Left lung (tissue), 10 donors: Measurements from ENCODE around the gene SERTAD1. TPM values are rescaled to one million over a fixed set of nuclear protein-coding genes. Genes with fewer than 3 reads are reported as not detected.

ENCODE experiments used
- ATAC-seq: fragments of 200-7000 bp; cut with Tn5 transposase; one replicate; pipeline ENCODE4 v1.9.1; 2020; ENCODE audit warnings: moderate library complexity
- DNase-seq, 4 donors: peaks; one replicate each; pipeline ENCODE4 v3.0.0-alpha.2; 2013 to 2020
- H3K27ac ChIP-seq, 2 donors: fragments of 200-600 bp; sonication (generic) in 1 of 2; one replicate each; pipeline versions ENCODE4 v1.5.0 to v1.8.0; 2020 to 2021
- H3K27me3 ChIP-seq, 2 donors: fragments of 200-600 bp; sonication (generic) in 1 of 2; one replicate each; pipeline versions ENCODE4 v1.5.0 to v1.8.0; 2020 to 2021
- H3K36me3 ChIP-seq, 2 donors: fragments of 200-600 bp; sonication (generic) in 1 of 2; one replicate each; pipeline versions ENCODE4 v1.5.0 to v1.8.0; 2020 to 2021
- H3K4me1 ChIP-seq, 2 donors: fragments of 200-600 bp; one replicate each; pipeline ENCODE4 v1.8.0; 2021
- H3K4me3 ChIP-seq, 2 donors: fragments of 200-600 bp; sonication (generic) in 1 of 2; one replicate each; pipeline versions ENCODE4 v1.5.0 to v1.8.0; 2020 to 2021; ENCODE audit warnings: mild to moderate bottlenecking in 1 of 2
- H3K9me3 ChIP-seq, 2 donors: fragments of 200-600 bp; sonication (generic) in 1 of 2; one replicate each; pipeline versions ENCODE4 v1.5.0 to v1.8.0; 2020 to 2021
- intact Hi-C, 2 donors: fragments of 100-400 bp; cut with DNase I; formaldehyde crosslinking; loops; one replicate each; pipeline versions ENCODE4 v1.11.2 to v1.14.2; 2022
- polyA plus RNA-seq, 6 donors: library from polyadenylated mRNA; unstranded; fragments of 120-200 nt; gene quantifications; one replicate each; pipeline ENCODE4 v1.2.1, GENCODE V29; 2013; ENCODE audit not compliant: insufficient read length in 6 of 6
- total RNA-seq, 2 donors: library from RNA; stranded (reverse); fragmentation: NEBNext Ultra II Directional; extraction: Animal tissue kit (Norgen Biotek cat#: 25700); gene quantifications; one replicate each; pipeline ENCODE4 v1.2.1, GENCODE V29; 2021
- TF ChIP-seq, protein P1 (sequence below), 2 donors: fragments of 200-600 bp; sonication (generic) in 1 of 2; IDR thresholded peaks; one replicate each; pipeline versions ENCODE4 v1.5.0 to v1.8.0; 2021; ENCODE audit warnings: antibody characterized with exemption in 2 of 2
- donor health status: DM: no; HTN: yes; CAD: no.
- donor health status: DM: no; HTN: no; CAD: no.

Gene SERTAD1
- total and polyA plus RNA-seq, 8 donors, result 4.3 to 17.5 (median 6.9) TPM

DNA sequence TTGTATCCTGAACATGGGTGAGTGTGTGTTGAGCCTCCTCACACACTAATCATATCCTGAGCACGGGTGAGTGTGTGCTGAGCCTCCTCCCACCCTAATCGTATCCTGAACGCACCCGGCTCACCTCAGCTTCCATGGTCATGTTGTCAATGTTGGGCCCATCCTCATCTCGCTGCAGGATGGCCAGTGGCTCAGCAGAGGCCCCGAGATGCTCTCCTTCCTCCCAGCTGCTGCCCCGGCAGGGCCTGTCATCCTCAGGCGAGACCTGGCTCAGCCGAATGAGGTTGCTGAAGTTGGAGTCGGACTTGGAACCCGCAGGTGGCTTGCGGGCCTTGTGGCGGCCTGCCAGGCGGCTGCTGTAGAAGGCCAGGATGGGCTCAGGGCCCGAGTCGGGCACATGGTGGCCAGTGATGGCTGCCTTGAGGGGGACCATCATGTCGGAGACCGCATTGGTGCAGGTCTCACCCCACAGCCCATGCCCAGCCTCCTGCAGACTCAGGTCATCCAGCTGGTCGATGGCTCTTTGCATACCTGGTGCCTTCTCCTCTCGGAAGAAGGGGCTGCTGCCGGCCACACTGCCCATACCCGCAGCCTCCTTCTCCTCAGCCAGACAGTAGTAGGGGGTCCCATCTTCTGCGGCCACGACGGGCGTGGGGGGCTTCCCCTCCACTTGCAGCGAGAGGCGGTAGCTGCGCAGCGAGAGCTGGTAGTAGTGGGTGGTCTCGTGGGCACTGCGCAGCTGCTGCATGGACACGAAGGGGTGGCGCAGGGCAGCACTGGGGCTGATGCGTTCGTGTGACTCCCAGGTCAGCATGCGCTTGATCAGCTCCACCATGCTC is 45.4 kb downstream of the SERTAD1 start:
- Histone ChIP-seq H3K27me3 (no peaks in the 10 kb centered on the region), H3K36me3 (peaks cover 0 to 40% of the 10 kb centered on the region in 2 donors), H3K27ac (no peak overlapping the region), H3K4me3 (no peak overlapping the region), H3K9me3 (no peaks in the 10 kb centered on the region), H3K4me1 (no peaks in the 10 kb centered on the region)
- ATAC-seq, result no peak
- peak in 1 of 4 donors; percentile 77 for DNase-seq
- TF ChIP-seq, protein P1, sequence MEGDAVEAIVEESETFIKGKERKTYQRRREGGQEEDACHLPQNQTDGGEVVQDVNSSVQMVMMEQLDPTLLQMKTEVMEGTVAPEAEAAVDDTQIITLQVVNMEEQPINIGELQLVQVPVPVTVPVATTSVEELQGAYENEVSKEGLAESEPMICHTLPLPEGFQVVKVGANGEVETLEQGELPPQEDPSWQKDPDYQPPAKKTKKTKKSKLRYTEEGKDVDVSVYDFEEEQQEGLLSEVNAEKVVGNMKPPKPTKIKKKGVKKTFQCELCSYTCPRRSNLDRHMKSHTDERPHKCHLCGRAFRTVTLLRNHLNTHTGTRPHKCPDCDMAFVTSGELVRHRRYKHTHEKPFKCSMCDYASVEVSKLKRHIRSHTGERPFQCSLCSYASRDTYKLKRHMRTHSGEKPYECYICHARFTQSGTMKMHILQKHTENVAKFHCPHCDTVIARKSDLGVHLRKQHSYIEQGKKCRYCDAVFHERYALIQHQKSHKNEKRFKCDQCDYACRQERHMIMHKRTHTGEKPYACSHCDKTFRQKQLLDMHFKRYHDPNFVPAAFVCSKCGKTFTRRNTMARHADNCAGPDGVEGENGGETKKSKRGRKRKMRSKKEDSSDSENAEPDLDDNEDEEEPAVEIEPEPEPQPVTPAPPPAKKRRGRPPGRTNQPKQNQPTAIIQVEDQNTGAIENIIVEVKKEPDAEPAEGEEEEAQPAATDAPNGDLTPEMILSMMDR (IDR thresholded peaks at IDR 0.05), result no peak
- intact Hi-C loops, result no loop called here

GRCh38 chr19:40379446-40380198 is 46.2 kb downstream of the SERTAD1 start:
- no peaks in the 10 kb centered on the region for H3K4me1 ChIP-seq
- intact Hi-C loops, result no loop called here
- H3K4me3 ChIP-seq, result no peak overlapping the region
- H3K9me3 ChIP-seq, result no peaks in the 10 kb centered on the region
- H3K27ac ChIP-seq, result no peak overlapping the region
- no peak for DNase-seq
- TF ChIP-seq, protein P1 (IDR thresholded peaks at IDR 0.05), result no peak
- H3K36me3 ChIP-seq, result peaks cover 0 to 48% of the 10 kb centered on the region in 2 donors
- ATAC-seq, result no peak
- no peaks in the 10 kb centered on the region for H3K27me3 ChIP-seq

GRCh38 chr19:40378509-40378908 is 47.3 kb downstream of the SERTAD1 start:
- H3K36me3 ChIP-seq, result peaks cover 0 to 59% of the 10 kb centered on the region in 2 donors
- no peaks in the 10 kb centered on the region for H3K27me3 ChIP-seq
- intact Hi-C loops, result no loop called here
- DNase-seq, result no peak
- no peak for ATAC-seq
- H3K9me3 ChIP-seq, result no peaks in the 10 kb centered on the region
- H3K4me3 ChIP-seq, result no peak overlapping the region
- no peak overlapping the region for H3K27ac ChIP-seq
- H3K4me1 ChIP-seq, result no peaks in the 10 kb centered on the region
- TF ChIP-seq, protein P1 (IDR thresholded peaks at IDR 0.05), result no peak

GRCh38 chr19:40377876-40378385 is 47.9 kb downstream of the SERTAD1 start:
- H3K9me3 ChIP-seq, result no peaks in the 10 kb centered on the region
- no peak overlapping the region for H3K4me3 ChIP-seq
- ATAC-seq (no peak), DNase-seq (no peak)
- intact Hi-C loops, result no loop called here
- peaks cover 0 to 65% of the 10 kb centered on the region in 2 donors for H3K36me3 ChIP-seq
- H3K27ac ChIP-seq, result no peak overlapping the region
- H3K4me1 ChIP-seq, result no peaks in the 10 kb centered on the region
- H3K27me3 ChIP-seq, result no peaks in the 10 kb centered on the region
- TF ChIP-seq, protein P1 (IDR thresholded peaks at IDR 0.05), result no peak
